ENCODE data around the gene LAMA3.

The LAMA3 gene

DNA sequence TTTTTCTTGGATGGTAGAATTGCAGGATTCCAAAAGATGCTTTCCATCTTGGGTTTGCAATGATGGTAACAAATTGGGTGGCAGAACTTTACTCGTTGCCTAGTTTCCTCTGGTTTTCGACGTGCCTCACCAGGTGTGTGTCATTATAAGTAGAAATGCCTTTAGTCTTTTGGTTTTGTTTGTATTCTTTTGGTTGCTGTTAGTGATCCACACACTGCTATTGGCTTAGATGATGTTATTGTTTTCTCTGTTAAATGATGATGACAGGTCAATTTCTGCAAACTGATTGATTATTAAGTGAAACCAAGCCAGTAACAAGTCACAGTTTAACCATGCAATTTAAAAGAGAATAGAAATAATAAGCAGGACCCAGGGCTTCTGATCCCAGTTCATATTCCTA is 6.1 kb upstream of the LAMA3 start:
- DNase-seq (ENCODE audit: low read depth) = no peak
- TF ChIP-seq, protein P1, sequence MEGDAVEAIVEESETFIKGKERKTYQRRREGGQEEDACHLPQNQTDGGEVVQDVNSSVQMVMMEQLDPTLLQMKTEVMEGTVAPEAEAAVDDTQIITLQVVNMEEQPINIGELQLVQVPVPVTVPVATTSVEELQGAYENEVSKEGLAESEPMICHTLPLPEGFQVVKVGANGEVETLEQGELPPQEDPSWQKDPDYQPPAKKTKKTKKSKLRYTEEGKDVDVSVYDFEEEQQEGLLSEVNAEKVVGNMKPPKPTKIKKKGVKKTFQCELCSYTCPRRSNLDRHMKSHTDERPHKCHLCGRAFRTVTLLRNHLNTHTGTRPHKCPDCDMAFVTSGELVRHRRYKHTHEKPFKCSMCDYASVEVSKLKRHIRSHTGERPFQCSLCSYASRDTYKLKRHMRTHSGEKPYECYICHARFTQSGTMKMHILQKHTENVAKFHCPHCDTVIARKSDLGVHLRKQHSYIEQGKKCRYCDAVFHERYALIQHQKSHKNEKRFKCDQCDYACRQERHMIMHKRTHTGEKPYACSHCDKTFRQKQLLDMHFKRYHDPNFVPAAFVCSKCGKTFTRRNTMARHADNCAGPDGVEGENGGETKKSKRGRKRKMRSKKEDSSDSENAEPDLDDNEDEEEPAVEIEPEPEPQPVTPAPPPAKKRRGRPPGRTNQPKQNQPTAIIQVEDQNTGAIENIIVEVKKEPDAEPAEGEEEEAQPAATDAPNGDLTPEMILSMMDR (IDR thresholded peaks at IDR 0.05; ENCODE audit: insufficient read depth, low read depth, low read length, missing control alignments) = no peak
- no peak overlapping the region for H3K4me3 ChIP-seq (ENCODE audit: low read length)

DNA sequence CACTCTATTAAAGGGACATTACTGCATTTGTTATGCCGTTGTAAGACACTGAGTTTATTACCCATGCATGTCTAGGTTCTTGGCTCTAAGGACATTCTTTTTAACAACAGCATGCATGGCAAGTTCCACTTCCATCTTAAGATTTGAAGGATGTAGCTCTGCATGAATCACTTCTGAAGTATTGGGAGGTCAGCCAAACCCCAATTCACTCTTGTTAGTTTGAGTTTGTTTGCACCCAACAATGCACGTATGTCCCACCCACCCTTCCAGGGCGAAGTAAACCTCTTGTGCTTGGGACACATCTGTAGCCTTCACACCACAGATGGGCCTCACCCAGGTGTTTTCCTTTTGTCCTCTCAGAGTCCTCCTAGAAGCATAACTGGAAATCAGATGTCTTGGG is 5.6 kb upstream of the LAMA3 start:
- DNase-seq (ENCODE audit: low read depth) = no peak
- H3K4me3 ChIP-seq (ENCODE audit: low read length) = no peak overlapping the region
- TF ChIP-seq, protein P1 (IDR thresholded peaks at IDR 0.05; ENCODE audit: insufficient read depth, low read depth, low read length, missing control alignments) = no peak

DNA sequence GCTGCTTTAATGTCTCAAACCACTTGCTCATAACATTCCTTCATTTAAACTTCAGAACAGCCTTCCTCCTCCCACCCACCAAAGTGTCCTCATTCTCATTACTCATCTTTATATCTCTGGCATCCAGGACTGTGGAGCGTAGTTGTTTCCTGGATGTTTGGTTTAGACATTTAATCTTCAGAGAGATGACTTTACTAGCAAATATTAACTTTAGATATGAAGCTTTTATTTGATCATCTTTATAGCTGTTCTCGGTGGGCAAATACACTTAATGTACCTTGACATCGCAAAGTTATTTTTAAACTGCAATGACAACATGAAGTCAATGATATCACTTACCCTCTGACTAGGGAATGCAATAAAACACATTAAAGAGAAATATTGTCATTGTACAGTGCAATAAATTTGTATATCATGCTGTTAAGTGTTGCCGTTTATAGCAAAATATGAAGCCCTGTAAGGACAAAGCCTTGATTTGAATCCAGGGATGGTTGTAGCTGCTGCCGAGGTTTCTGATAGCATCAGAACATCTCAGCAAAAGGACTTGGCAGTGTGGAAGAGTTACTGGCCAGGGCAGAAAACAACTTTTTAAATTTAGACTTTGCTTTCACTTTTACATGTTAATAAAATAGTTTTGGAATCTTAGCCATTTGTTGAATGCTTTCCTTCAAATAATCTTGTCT is 4.6 kb upstream of the LAMA3 start:
- no peak overlapping the region for H3K4me3 ChIP-seq (ENCODE audit: low read length)
- no peak for DNase-seq (ENCODE audit: low read depth)
- TF ChIP-seq, protein P1 (IDR thresholded peaks at IDR 0.05; ENCODE audit: insufficient read depth, low read depth, low read length, missing control alignments) = no peak

DNA sequence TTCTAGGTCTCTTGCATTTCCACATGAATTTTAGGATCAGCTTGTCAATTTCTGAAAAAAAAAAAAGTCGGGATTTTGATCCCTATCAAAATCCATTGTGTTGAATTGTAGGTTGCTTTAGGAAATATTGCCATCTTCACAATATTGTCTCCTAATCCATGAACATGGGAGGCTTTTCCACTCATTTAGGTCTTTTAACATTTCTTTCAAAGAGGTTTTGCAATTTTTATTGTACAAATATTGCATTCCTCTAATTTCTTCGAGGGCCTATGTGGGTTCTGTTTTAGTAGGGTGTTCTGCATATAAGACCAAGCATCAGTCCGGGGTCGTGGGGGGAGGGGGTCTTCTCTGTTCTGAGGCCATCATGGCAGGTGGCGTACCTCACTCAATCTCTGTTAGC is 725 bp upstream of the LAMA3 start:
- TF ChIP-seq, protein P1 (IDR thresholded peaks at IDR 0.05; ENCODE audit: insufficient read depth, low read depth, low read length, missing control alignments) = no peak
- DNase-seq (ENCODE audit: low read depth) = no peak
- H3K4me3 ChIP-seq (ENCODE audit: low read length) = peak overlapping the region; percentile 57

DNA sequence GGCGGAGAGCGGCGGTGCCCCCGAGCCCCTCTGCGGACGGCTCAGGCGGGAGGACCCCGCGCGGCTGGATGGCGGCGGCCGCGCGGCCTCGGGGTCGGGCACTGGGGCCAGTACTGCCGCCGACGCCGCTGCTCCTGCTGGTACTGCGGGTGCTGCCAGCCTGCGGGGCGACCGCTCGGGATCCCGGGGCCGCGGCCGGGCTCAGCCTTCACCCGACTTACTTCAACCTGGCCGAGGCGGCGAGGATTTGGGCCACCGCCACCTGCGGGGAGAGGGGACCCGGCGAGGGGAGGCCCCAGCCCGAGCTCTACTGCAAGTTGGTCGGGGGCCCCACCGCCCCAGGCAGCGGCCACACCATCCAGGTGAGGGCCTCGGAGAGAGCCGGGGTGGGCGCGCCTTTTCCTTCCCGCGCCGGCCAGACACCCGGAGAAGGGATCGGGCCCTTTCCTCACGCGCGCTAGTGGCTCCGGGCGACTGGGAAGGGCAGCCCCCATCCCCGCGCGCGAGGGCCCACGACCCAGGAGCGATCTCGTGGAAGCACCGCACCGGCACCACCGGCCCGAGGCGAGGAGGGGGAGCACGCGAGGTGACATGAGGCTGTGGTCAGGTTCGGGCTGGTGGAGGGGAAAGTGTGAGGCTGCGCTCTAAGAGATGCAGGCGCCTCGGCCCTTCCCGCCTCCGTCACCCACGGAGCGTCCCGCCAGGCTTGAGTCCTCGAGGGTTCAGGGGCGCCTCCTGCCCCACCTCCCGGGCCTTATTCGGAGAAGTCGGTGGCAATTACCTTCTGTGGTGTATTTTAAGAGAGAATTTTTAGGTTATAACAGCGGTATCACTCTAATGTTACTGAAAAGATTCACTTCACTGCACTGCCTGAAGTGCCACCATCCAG is 607 bp downstream of the LAMA3 start:
- TF ChIP-seq, protein P1 (IDR thresholded peaks at IDR 0.05; ENCODE audit: insufficient read depth, low read depth, low read length, missing control alignments) = no peak
- no peak for DNase-seq (ENCODE audit: low read depth)
- peak overlapping the region; percentile 57 for H3K4me3 ChIP-seq (ENCODE audit: low read length)

DNA sequence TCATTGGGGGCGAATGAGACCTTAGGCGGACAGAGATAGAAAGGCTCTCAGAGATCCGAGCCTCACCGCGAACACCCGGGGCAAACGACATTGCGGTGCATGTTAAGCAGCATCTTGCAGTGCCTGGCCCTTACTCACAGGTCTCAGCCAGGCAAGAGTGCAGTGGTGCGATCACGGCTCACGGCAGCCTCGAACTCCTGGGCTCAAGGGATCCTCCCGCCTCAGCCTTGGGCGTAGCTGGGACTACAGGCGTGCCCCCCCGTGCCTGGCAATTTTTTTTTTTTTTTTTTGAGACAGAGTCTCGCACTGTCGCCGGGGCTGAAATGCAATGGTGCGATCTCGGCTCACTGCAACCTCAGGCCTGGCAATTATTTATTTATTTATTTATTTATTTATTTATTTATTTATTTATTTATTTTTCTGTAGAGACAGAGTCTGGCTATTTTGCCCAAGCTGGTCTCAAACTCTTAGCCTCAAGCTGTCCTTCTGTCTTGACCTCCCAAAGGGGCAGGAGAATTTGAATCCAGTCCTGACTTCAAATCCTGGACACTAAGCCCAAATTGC is 1.3 kb downstream of the LAMA3 start:
- peak overlapping the region; percentile 57 for H3K4me3 ChIP-seq (ENCODE audit: low read length)
- TF ChIP-seq, protein P1 (IDR thresholded peaks at IDR 0.05; ENCODE audit: insufficient read depth, low read depth, low read length, missing control alignments) = no peak
- no peak for DNase-seq (ENCODE audit: low read depth)
